Large intestine (tissue), 3 donors: ENCODE measurements around the gene DAG1. TPM values are rescaled to one million over a fixed set of nuclear protein-coding genes. Genes with fewer than 3 reads are reported as not detected.

ENCODE experiments used
- DNase-seq, 2 donors: peaks; one replicate each; pipeline versions ENCODE4 v3.0.0 to v3.0.0-alpha.2; 2013
- H3K27ac ChIP-seq: one replicate; pipeline ENCODE4 v1.5.1; 2013; ENCODE audit warnings: low read length
- H3K27me3 ChIP-seq: 2 replicates; pipeline ENCODE4 v1.6.1; 2013; ENCODE audit warnings: low read length; ENCODE audit not compliant: control insufficient read depth, insufficient read depth
- H3K36me3 ChIP-seq: 2 replicates; pipeline ENCODE4 v1.6.1; 2013; ENCODE audit warnings: low read length; ENCODE audit not compliant: control insufficient read depth, insufficient read depth
- H3K4me1 ChIP-seq: one replicate; pipeline ENCODE4 v1.6.1; 2013; ENCODE audit warnings: low read length; ENCODE audit not compliant: control insufficient read depth, insufficient read depth
- H3K4me3 ChIP-seq: one replicate; pipeline ENCODE4 v1.5.1; 2013; ENCODE audit warnings: low read length
- H3K9me3 ChIP-seq: one replicate; pipeline ENCODE4 v1.6.1; 2013; ENCODE audit warnings: mild to moderate bottlenecking, low read depth, low read length, moderate library complexity; ENCODE audit not compliant: control insufficient read depth
- WGBS: methylation state at CpG from one replicate; pipeline ENCODE4 v1.1.5; 2013; ENCODE audit warnings: low lambda C conversion rate; ENCODE audit not compliant: insufficient coverage; 5-methylcytosine and 5-hydroxymethylcytosine counted together
- polyA plus RNA-seq: library from polyadenylated mRNA; unstranded; fragments of 120-200 nt; gene quantifications from one replicate; pipeline ENCODE4 v1.2.1, GENCODE V29; 2013

Gene DAG1
- polyA plus RNA-seq, 1 donor: 41.7 TPM

GRCh38 chr3:49512781-49513355 is 42.8 kb downstream of the DAG1 start:
- no peak overlapping the region for H3K4me3 ChIP-seq
- H3K9me3 ChIP-seq: no peaks in the 10 kb centered on the region
- H3K4me1 ChIP-seq: no peaks in the 10 kb centered on the region
- WGBS: no CpG with 5 or more reads among the region's 1 CpG
- H3K36me3 ChIP-seq: peaks cover 36% of the 10 kb centered on the region
- H3K27ac ChIP-seq: no peak overlapping the region
- DNase-seq: no peak
- no peaks in the 10 kb centered on the region for H3K27me3 ChIP-seq

- Histone ChIP-seq H3K9me3 (no peaks in the 10 kb centered on the region), H3K4me1 (no peaks in the 10 kb centered on the region), H3K4me3 (no peak overlapping the region), H3K27ac (no peak overlapping the region), H3K36me3 (peaks cover 43% of the 10 kb centered on the region), H3K27me3 (no peaks in the 10 kb centered on the region)
- no peak for DNase-seq
- WGBS: 100% methylated on average over 1 of the region's 4 CpGs
Measured at GRCh38 chr3:49513494-49514124, 43.5 kb downstream of the DAG1 start.

DNA sequence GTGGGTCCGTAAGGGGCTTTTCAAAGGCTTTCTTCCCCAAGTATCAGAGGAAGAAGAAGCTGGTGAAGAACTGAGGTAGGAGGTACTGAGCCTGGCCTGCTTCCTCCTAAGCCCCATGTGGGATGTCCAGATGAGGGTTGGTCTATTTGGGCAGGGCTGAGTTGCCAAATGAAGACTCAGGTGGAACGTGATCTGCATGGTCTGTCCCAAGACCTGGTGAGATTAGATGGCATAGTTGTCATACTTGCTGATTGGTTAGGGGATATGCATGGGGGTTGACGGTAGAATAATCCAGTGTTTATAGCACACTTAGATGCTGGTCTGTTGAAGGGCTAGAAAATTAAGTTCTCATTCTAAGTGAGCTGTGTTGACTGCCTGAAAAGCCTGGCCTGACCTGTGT is 47.9 kb downstream of the DAG1 start:
- H3K4me3 ChIP-seq: no peak overlapping the region
- H3K4me1 ChIP-seq: peaks cover 3% of the 10 kb centered on the region
- H3K27ac ChIP-seq: no peak overlapping the region
- H3K27me3 ChIP-seq: no peaks in the 10 kb centered on the region
- WGBS: 100% methylated on average over 1 of the region's 3 CpGs
- no peak for DNase-seq
- H3K9me3 ChIP-seq: no peaks in the 10 kb centered on the region
- H3K36me3 ChIP-seq: peaks cover 44% of the 10 kb centered on the region

- Histone ChIP-seq H3K4me1 (peaks cover 3% of the 10 kb centered on the region), H3K4me3 (no peak overlapping the region), H3K27ac (no peak overlapping the region), H3K27me3 (no peaks in the 10 kb centered on the region), H3K9me3 (no peaks in the 10 kb centered on the region), H3K36me3 (peaks cover 44% of the 10 kb centered on the region)
- WGBS: no CpG with 5 or more reads among the region's 5 CpGs
- no peak for DNase-seq
Measured at GRCh38 chr3:49518441-49518840, 48.4 kb downstream of the DAG1 start.

- H3K27ac ChIP-seq: no peak overlapping the region
- no CpG with 5 or more reads among the region's 6 CpGs for WGBS
- DNase-seq: no peak
- H3K27me3 ChIP-seq: no peaks in the 10 kb centered on the region
- H3K9me3 ChIP-seq: no peaks in the 10 kb centered on the region
- H3K36me3 ChIP-seq: peaks cover 50% of the 10 kb centered on the region
- peaks cover 3% of the 10 kb centered on the region for H3K4me1 ChIP-seq
- H3K4me3 ChIP-seq: no peak overlapping the region
Measured at GRCh38 chr3:49519296-49519695, 49.2 kb downstream of the DAG1 start.

DNA sequence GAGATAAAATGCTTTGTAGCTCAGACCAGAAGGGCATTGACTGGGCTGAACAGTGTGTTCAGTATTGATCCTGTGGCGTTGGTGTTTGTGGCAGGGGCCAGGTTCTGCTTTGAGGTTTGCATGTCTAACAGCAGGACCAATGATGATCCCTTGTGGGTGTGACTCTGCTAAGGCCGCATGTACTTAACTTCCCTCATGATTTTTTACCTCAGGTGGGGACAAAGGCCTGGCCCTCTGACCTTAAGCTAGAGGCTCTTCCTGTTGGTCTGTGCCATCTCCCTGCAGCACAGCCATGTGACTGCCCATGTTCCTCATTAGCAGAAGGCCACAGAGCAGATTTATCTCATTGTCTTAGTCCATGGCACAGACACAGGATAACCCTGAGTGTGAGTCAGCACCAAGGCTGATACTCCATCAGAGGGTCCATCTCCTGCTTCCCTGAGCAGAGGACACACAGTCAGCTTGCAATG is 49.9 kb downstream of the DAG1 start:
- no peak overlapping the region for H3K27ac ChIP-seq
- no peak overlapping the region for H3K4me3 ChIP-seq
- H3K36me3 ChIP-seq: peaks cover 54% of the 10 kb centered on the region
- DNase-seq: no peak
- no CpG with 5 or more reads among the region's 2 CpGs for WGBS
- no peaks in the 10 kb centered on the region for H3K27me3 ChIP-seq
- no peaks in the 10 kb centered on the region for H3K9me3 ChIP-seq
- H3K4me1 ChIP-seq: peaks cover 3% of the 10 kb centered on the region

DNA sequence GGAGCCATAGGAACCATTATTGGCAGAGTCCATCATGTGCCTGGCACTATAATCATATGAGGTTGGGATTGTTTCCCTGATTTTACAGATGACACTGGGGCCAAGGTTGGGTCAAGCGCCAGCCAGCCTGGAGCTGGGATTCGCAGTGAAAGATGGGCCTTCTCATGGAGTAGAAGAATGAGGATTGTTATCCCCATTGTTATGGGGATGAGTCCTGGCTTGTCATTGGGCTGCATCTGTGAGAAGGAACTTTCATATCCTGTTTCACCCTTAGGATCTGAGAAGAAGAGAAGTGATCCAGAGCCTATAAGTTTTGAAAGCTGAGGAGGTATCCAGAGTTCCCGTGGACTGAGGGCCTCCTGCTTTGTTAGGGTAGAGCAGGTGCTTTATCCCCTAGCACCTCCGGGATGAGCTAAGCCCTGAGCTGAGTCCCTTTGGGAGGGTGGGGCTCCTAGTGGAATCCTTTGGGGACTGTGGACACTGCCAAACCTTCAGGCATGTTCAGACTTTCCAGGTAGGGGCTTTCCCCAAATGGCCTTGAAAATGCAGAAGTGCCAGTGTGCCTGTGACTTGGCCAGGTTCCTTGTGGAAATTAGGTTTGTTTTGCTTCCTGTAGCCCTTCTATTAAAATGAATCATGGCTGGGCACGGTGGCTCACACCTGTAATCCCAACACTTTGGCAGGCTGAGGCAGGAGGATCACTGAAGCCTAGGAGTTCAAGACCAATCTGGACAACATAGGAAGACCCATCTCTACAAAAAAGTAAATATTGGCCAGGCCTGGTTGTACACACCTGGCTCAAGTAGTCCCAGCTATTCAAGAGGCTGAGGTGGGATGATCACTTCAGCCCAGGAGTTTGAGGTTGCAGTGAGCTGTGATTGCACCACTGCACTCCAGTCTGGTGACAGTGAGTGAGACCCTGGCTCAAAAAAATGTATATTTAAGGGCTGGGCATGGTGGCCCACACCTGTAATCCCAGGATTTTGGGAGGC is 54.0 kb downstream of the DAG1 start:
- Histone ChIP-seq H3K27ac (no peak overlapping the region), H3K9me3 (no peaks in the 10 kb centered on the region), H3K4me1 (peaks cover under 1% of the 10 kb centered on the region), H3K27me3 (no peaks in the 10 kb centered on the region), H3K4me3 (no peak overlapping the region), H3K36me3 (peaks cover 30% of the 10 kb centered on the region)
- WGBS: no CpG with 5 or more reads among the region's 5 CpGs
- no peak for DNase-seq

DNA sequence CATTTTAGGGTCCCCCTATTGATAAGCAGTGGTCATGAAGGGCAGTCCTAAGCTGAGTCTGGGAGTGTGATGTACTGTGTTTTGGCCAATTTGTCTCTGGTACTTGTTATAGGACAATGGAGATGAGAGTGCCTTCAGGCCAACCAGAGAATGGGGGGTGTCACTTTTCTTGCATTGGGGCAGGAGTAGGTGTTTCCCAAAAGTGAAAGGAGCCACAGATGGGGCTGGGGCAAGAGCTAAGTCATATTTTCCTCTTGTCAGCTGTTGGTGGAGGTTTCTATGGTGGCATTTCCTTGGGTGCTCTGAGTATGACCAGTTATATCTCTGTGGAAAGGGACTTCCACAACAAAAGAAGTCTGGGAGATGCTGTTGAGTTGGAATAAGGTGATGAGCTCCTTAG is 59.5 kb downstream of the DAG1 start:
- H3K27me3 ChIP-seq: no peaks in the 10 kb centered on the region
- no peak overlapping the region for H3K4me3 ChIP-seq
- no peak overlapping the region for H3K27ac ChIP-seq
- H3K9me3 ChIP-seq: no peaks in the 10 kb centered on the region
- DNase-seq: no peak
- no peaks in the 10 kb centered on the region for H3K4me1 ChIP-seq
- H3K36me3 ChIP-seq: peaks cover 36% of the 10 kb centered on the region

DNA sequence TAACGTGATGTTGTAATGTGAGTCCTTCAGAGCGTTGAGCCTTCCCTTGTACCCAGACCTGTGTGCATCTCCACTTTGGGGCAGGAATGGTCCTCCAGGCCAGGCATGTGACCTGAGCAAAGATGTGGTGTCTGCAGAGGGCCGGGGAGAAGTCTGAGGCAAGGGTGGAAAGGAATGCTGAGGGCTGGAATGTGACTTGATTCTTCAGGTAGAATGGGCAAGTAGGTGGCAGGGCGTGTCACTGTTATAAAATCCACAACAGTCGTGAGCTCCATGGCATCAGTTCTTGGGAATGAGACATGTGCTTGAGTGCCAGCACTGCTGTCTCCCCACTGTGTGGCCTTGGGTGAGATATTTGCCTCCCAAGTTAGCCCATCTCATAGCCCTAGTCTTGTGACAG is 60.2 kb downstream of the DAG1 start:
- Histone ChIP-seq H3K4me1 (no peaks in the 10 kb centered on the region), H3K27me3 (no peaks in the 10 kb centered on the region), H3K27ac (no peak overlapping the region), H3K9me3 (no peaks in the 10 kb centered on the region), H3K36me3 (peaks cover 34% of the 10 kb centered on the region), H3K4me3 (no peak overlapping the region)
- DNase-seq: no peak
- no CpG with 5 or more reads among the region's 5 CpGs for WGBS

DNA sequence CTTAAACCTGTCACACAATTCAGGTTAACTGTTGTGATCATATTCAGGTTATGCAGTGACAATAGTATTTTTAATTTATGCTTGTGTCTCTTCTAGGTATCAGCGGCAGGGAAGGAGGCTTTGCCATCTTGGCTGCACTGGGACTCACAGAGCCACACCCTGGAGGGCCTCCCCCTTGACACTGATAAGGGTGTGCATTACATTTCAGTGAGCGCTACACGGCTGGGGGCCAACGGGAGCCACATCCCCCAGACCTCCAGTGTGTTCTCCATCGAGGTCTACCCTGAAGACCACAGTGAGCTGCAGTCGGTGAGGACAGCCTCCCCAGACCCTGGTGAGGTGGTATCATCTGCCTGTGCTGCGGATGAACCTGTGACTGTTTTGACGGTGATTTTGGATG is 60.6 kb downstream of the DAG1 start:
- Histone ChIP-seq H3K27me3 (no peaks in the 10 kb centered on the region), H3K36me3 (peaks cover 35% of the 10 kb centered on the region), H3K9me3 (no peaks in the 10 kb centered on the region), H3K27ac (no peak overlapping the region), H3K4me3 (no peak overlapping the region), H3K4me1 (no peaks in the 10 kb centered on the region)
- no peak for DNase-seq
- no CpG with 5 or more reads among the region's 8 CpGs for WGBS
